Lower lobe of right lung (tissue), 2 donors: Measurements from ENCODE around the gene SLC13A3. TPM values are rescaled to one million over a fixed set of nuclear protein-coding genes. Genes with fewer than 3 reads are reported as not detected.

ENCODE experiments used
- ATAC-seq, 2 donors: fragments of 200-7000 bp; cut with Tn5 transposase; one replicate each; pipeline ENCODE4 v1.9.1; 2020 to 2022; ENCODE audit warnings: mild to moderate bottlenecking in 2 of 2, moderate library complexity in 2 of 2
- DNase-seq: peaks from one replicate; pipeline ENCODE4 v3.0.0-alpha.2; 2020
- H3K27ac ChIP-seq: fragments of 200-600 bp; one replicate; pipeline ENCODE4 v1.8.0; 2022
- H3K27me3 ChIP-seq: fragments of 200-600 bp; one replicate; pipeline ENCODE4 v1.8.0; 2022; ENCODE audit warnings: low read depth
- H3K36me3 ChIP-seq: fragments of 200-600 bp; one replicate; pipeline ENCODE4 v1.8.0; 2022; ENCODE audit warnings: mild to moderate bottlenecking
- H3K4me1 ChIP-seq: fragments of 200-600 bp; one replicate; pipeline ENCODE4 v1.8.0; 2022
- H3K4me3 ChIP-seq: fragments of 200-600 bp; one replicate; pipeline ENCODE4 v1.8.0; 2022; ENCODE audit warnings: mild to moderate bottlenecking
- H3K9me3 ChIP-seq: fragments of 200-600 bp; one replicate; pipeline ENCODE4 v1.8.0; 2022
- CTCF ChIP-seq: fragments of 200-600 bp; IDR thresholded peaks from one replicate; pipeline ENCODE4 v1.8.0; 2022; ENCODE audit warnings: antibody characterized with exemption, mild to moderate bottlenecking
- intact Hi-C: fragments of 100-400 bp; cut with DNase I; formaldehyde crosslinking; loops from one replicate; pipeline ENCODE4 v1.11.0; 2022
- total RNA-seq: library from RNA; stranded (reverse); fragmentation: NEBNext Ultra II Directional; extraction: Animal tissue kit (Norgen Biotek cat#: 25700); gene quantifications from one replicate; pipeline ENCODE4 v1.2.1, GENCODE V29; 2021
- donor health status: DM: no; HTN: yes; CAD: no; lungs with severe emphysema.

Gene SLC13A3
- total RNA-seq, 1 donor from 2014 or later: 2.0 TPM

DNA sequence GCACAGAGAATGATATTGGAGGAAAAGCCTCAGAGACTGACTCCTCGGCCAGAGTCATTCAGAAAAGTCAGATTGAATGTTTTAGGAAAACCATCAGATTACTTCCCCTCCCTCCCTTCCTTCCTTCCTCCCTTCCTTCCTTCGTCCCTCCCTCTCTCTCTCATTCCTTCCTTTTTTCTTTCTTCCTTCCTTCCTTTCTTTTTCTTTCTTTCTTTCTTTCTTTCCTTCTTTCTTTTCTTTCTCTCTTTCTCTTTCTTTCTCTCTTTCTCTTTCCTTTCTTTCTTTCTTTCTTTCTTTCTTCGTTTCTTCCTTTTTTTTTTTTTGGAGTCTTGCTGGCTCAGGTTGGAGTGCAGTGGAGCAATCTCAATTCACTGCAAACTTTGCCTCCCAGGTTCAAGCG is 108.2 kb downstream of the SLC13A3 start:
- Histone ChIP-seq H3K27me3 (peaks cover 31% of the 10 kb centered on the region), H3K27ac (no peak overlapping the region), H3K9me3 (no peaks in the 10 kb centered on the region), H3K4me3 (no peak overlapping the region), H3K36me3 (no peaks in the 10 kb centered on the region), H3K4me1 (no peaks in the 10 kb centered on the region)
- no peak for TF ChIP-seq CTCF
- DNase-seq (no peak), ATAC-seq (no peak)
- intact Hi-C loops: no loop called here

GRCh38 chr20:46541229-46541935 is 109.9 kb downstream of the SLC13A3 start:
- Histone ChIP-seq H3K27ac (no peak overlapping the region), H3K27me3 (peaks cover 26% of the 10 kb centered on the region), H3K4me3 (no peak overlapping the region), H3K4me1 (no peaks in the 10 kb centered on the region), H3K36me3 (no peaks in the 10 kb centered on the region), H3K9me3 (no peaks in the 10 kb centered on the region)
- intact Hi-C loops: no loop called here
- no peak for ATAC-seq
- no peak for TF ChIP-seq CTCF
- no peak for DNase-seq

GRCh38 chr20:46539113-46539512 is 112.1 kb downstream of the SLC13A3 start:
- no peaks in the 10 kb centered on the region for H3K36me3 ChIP-seq
- peaks cover 15% of the 10 kb centered on the region for H3K27me3 ChIP-seq
- intact Hi-C loops: no loop called here
- DNase-seq: no peak
- no peak for ATAC-seq
- H3K9me3 ChIP-seq: no peaks in the 10 kb centered on the region
- TF ChIP-seq CTCF: no peak
- H3K4me3 ChIP-seq: no peak overlapping the region
- no peaks in the 10 kb centered on the region for H3K4me1 ChIP-seq
- H3K27ac ChIP-seq: no peak overlapping the region

DNA sequence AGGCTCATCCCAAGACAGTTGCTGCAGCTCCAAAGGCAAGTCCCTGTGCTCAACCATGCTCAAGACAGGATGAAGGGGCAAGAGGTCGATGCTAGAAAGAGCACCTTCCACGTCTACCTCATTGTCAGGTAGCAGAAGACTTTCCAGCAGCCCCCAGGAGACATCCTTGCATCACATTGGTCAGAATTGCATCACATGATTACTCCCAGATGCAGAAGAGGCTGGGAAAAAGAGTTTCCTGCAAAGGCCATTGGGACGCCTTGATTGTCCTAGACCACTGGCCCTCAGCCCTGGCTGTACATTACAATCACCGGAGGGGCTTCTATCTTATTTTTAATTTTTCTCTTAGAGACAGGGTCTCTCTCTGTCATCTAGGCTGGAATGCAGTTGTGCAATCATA is 120.6 kb downstream of the SLC13A3 start:
- intact Hi-C loops: no loop called here
- Histone ChIP-seq H3K36me3 (no peaks in the 10 kb centered on the region), H3K9me3 (no peaks in the 10 kb centered on the region), H3K4me1 (no peaks in the 10 kb centered on the region), H3K27me3 (peaks cover 20% of the 10 kb centered on the region), H3K27ac (no peak overlapping the region), H3K4me3 (no peak overlapping the region)
- no peak for TF ChIP-seq CTCF
- no peak for DNase-seq
- no peak for ATAC-seq

- no peak for DNase-seq
- H3K4me3 ChIP-seq: no peak overlapping the region
- TF ChIP-seq CTCF: no peak
- H3K36me3 ChIP-seq: no peaks in the 10 kb centered on the region
- peaks cover 13% of the 10 kb centered on the region for H3K27me3 ChIP-seq
- ATAC-seq: no peak
- H3K4me1 ChIP-seq: no peaks in the 10 kb centered on the region
- no peaks in the 10 kb centered on the region for H3K9me3 ChIP-seq
- intact Hi-C loops: no loop called here
- no peak overlapping the region for H3K27ac ChIP-seq
These were observed 127.4 kb downstream of the SLC13A3 start for GRCh38 chr20:46523696-46524328.
